GM21529 (cell line): ENCODE results near the gene SF3B6.
A peak's percentile ranks its signal among the peaks of the same experiment; 100 is the strongest.
"Not testable (repeated sequence)": the region's sequence is repeated elsewhere in the genome, so short reads cannot be mapped to it uniquely, and the experiment has no call there.

Source experiments
- ATAC-seq: cut with Tn5 transposase; IDR thresholded peaks from one replicate; pipeline ENCODE4 v1.9.1; 2021; ENCODE audit not compliant: unreplicated experiment

SF3B6 gene

GRCh38 chr2:24095171-24095677, 19.1 kb upstream of the SF3B6 start:
- not testable (repeated sequence) for ATAC-seq

- not testable (repeated sequence) for ATAC-seq
These were observed 17.1 kb upstream of the SF3B6 start for GRCh38 chr2:24093270-24093669.

- no peak for ATAC-seq
These were observed 12.8 kb upstream of the SF3B6 start for GRCh38 chr2:24088821-24089359.

- no peak for ATAC-seq
These were observed 10.9 kb upstream of the SF3B6 start for GRCh38 chr2:24087032-24087431.

- ATAC-seq = no peak
These were observed 10.1 kb upstream of the SF3B6 start for GRCh38 chr2:24086241-24086640.

GRCh38 chr2:24085200-24085489, 9.0 kb upstream of the SF3B6 start:
- no peak for ATAC-seq

- peak; percentile 79 for ATAC-seq
These were observed 8.5 kb upstream of the SF3B6 start, which contains the start of gene TP53I3 for GRCh38 chr2:24084386-24085199. TP53I3 (minus strand) TSS chr2:24084834; CDS start chr2:24084326, 508 bp downstream.

GRCh38 chr2:24083567-24084385, 7.7 kb upstream of the SF3B6 start:
- peak; percentile 79 for ATAC-seq

GRCh38 chr2:24082787-24083566, 6.9 kb upstream of the SF3B6 start:
- no peak for ATAC-seq

- ATAC-seq = no peak
These were observed 4.6 kb upstream of the SF3B6 start for GRCh38 chr2:24080701-24081100.

GRCh38 chr2:24077879-24078278, 1.8 kb upstream of the SF3B6 start:
- ATAC-seq = no peak

- ATAC-seq = no peak
These were observed 1.4 kb upstream of the SF3B6 start for GRCh38 chr2:24077535-24077877.

GRCh38 chr2:24076849-24077534, 866 bp upstream of the SF3B6 start:
- peak; percentile 15 for ATAC-seq

- no peak for ATAC-seq
These were observed 867 bp downstream of the SF3B6 start for GRCh38 chr2:24075259-24075658.

- ATAC-seq = no peak
These were observed 2.3 kb downstream of the SF3B6 start for GRCh38 chr2:24073816-24074215.

GRCh38 chr2:24072259-24072658, 3.9 kb downstream of the SF3B6 start:
- no peak for ATAC-seq

- ATAC-seq = no peak
These were observed 10.8 kb downstream of the SF3B6 start for GRCh38 chr2:24065341-24065740.

GRCh38 chr2:24058564-24059271, 17.4 kb downstream of the SF3B6 start:
- no peak for ATAC-seq

- ATAC-seq = no peak
These were observed 20.4 kb downstream of the SF3B6 start for GRCh38 chr2:24055750-24056149.
